HepG2 (cell line): ENCODE measurements around the gene STK36. TPM values are rescaled to one million over a fixed set of nuclear protein-coding genes. Genes with fewer than 3 reads are reported as not detected.

Source experiments
- BRD4 ChIP-seq: sonication (generic); formaldehyde crosslinking; IDR thresholded peaks from 2 replicates; pipeline ENCODE4 v1.4.0; 2020; ENCODE audit warnings: missing genetic modification reagents
- DNMT3B ChIP-seq: conservative IDR thresholded peaks from 2 replicates; pipeline ENCODE4 v1.6.1; 2016; ENCODE audit warnings: missing biosample characterization, control low read depth
- EEA1 ChIP-seq: sonication (generic); formaldehyde crosslinking; IDR thresholded peaks from 2 replicates; pipeline ENCODE4 v1.5.1; 2020; ENCODE audit warnings: mild to moderate bottlenecking, missing genetic modification reagents, borderline replicate concordance
- ERF ChIP-seq: IDR thresholded peaks from 2 replicates; pipeline ENCODE4 v1.6.1; 2018; ENCODE audit warnings: missing biosample characterization, missing genetic modification reagents
- GATA4 ChIP-seq: sonication (generic); IDR thresholded peaks from 2 replicates; pipeline ENCODE4 v1.6.1; 2016; ENCODE audit warnings: antibody characterized with exemption, low read depth, borderline replicate concordance
- HDAC1 ChIP-seq: sonication (generic); formaldehyde crosslinking; IDR thresholded peaks from 2 replicates; pipeline ENCODE4 v1.5.1; 2020; ENCODE audit warnings: mild to moderate bottlenecking, missing genetic modification reagents
- HNRNPK ChIP-seq: fragments of 200-400 bp; formaldehyde crosslinking; IDR thresholded peaks from 2 replicates; pipeline ENCODE4 v1.6.1; 2018; ENCODE audit warnings: low read length, low read depth, moderate library complexity, mild to moderate bottlenecking; ENCODE audit not compliant: poor library complexity, severe bottlenecking
- ISL2 ChIP-seq: sonication (generic); formaldehyde crosslinking; IDR thresholded peaks from 2 replicates; pipeline ENCODE4 v1.5.0; 2020; ENCODE audit warnings: missing genetic modification reagents
- KLF15 ChIP-seq: sonication (generic); formaldehyde crosslinking; IDR thresholded peaks from 2 replicates; pipeline ENCODE4 v1.8.1; 2023; ENCODE audit warnings: borderline replicate concordance, mild to moderate bottlenecking, inconsistent platforms, missing genetic modification reagents, mixed read lengths
- KLF16 ChIP-seq, 2 experiments: sonication (generic) in 1 of 2; formaldehyde crosslinking in 1 of 2; IDR thresholded peaks; 2 replicates each; pipeline versions ENCODE4 v1.6.1 to v1.8.0; 2016 to 2023; ENCODE audit warnings: missing genetic modification reagents in 2 of 2, missing compliant biosample characterization in 1 of 2
- MTA1 ChIP-seq: sonication (generic); formaldehyde crosslinking; IDR thresholded peaks from 2 replicates; pipeline ENCODE4 v1.4.0; 2020; ENCODE audit warnings: missing genetic modification reagents, mild to moderate bottlenecking, borderline replicate concordance
- PLRG1 ChIP-seq: fragments of 450-650 bp; conservative IDR thresholded peaks from 2 replicates; pipeline ENCODE4 v1.6.1; 2016
- RBM22 ChIP-seq: fragments of 200-400 bp; formaldehyde crosslinking; optimal IDR thresholded peaks from 2 replicates; pipeline ENCODE3; 2017; ENCODE audit warnings: mild to moderate bottlenecking, low read length, moderate library complexity
- RORA ChIP-seq: sonication (generic); formaldehyde crosslinking; IDR thresholded peaks from 2 replicates; pipeline ENCODE4 v1.5.0; 2020; ENCODE audit warnings: mild to moderate bottlenecking, missing genetic modification reagents, moderate library complexity
- SIX1 ChIP-seq: sonication (generic); formaldehyde crosslinking; IDR thresholded peaks from 2 replicates; pipeline ENCODE4 v1.4.0; 2020; ENCODE audit warnings: missing genetic modification reagents, borderline replicate concordance
- SMYD3 ChIP-seq: sonication (generic); formaldehyde crosslinking; IDR thresholded peaks from 2 replicates; pipeline ENCODE4 v1.8.1; 2023; ENCODE audit warnings: mild to moderate bottlenecking, missing genetic modification reagents
- SOX5 ChIP-seq: IDR thresholded peaks from 2 replicates; pipeline ENCODE4 v1.6.1; 2016; ENCODE audit warnings: borderline replicate concordance
- ZBTB3 ChIP-seq: sonication (generic); formaldehyde crosslinking; IDR thresholded peaks from 2 replicates; pipeline ENCODE4 v1.4.0; 2020; ENCODE audit warnings: low read depth, mild to moderate bottlenecking, moderate library complexity, missing genetic modification reagents, borderline replicate concordance
- ZNF101 ChIP-seq: sonication (generic); formaldehyde crosslinking; IDR thresholded peaks from 2 replicates; pipeline ENCODE4 v1.4.0; 2020; ENCODE audit warnings: mild to moderate bottlenecking, low read depth, missing genetic modification reagents, borderline replicate concordance
- ZNF136 ChIP-seq: sonication (generic); formaldehyde crosslinking; IDR thresholded peaks from 2 replicates; pipeline ENCODE4 v1.8.1; 2022; ENCODE audit warnings: low read depth, mild to moderate bottlenecking, moderate library complexity, missing genetic modification reagents
- ZNF619 ChIP-seq: sonication (generic); formaldehyde crosslinking; IDR thresholded peaks from 2 replicates; pipeline ENCODE4 v1.4.0; 2020; ENCODE audit warnings: mild to moderate bottlenecking, missing genetic modification reagents
- ZNF747 ChIP-seq: sonication (generic); formaldehyde crosslinking; IDR thresholded peaks from 2 replicates; pipeline ENCODE4 v1.8.1; 2023; ENCODE audit warnings: missing genetic modification reagents, mild to moderate bottlenecking, borderline replicate concordance
- ZSCAN25 ChIP-seq: sonication (generic); formaldehyde crosslinking; IDR thresholded peaks from 2 replicates; pipeline ENCODE4 v1.8.0; 2022; ENCODE audit warnings: mild to moderate bottlenecking, missing genetic modification reagents
- ZSCAN29 ChIP-seq: sonication (generic); formaldehyde crosslinking; conservative IDR thresholded peaks from 2 replicates; pipeline ENCODE4 v1.4.0; 2020; ENCODE audit warnings: mild to moderate bottlenecking, missing genetic modification reagents
- ZSCAN30 ChIP-seq: sonication (generic); formaldehyde crosslinking; IDR thresholded peaks from 2 replicates; pipeline ENCODE4 v1.5.0; 2020; ENCODE audit warnings: mild to moderate bottlenecking, missing genetic modification reagents
- polyA plus RNA-seq, 8 experiments: library from polyadenylated mRNA; depleted of rRNA in 3 of 8; stranded (reverse) in 7 of 8; unstranded in 1 of 8; fragments of >200 nt; fragmentation: Illumina TruSeq in 4 of 8; extraction: Trizol in 4 of 8; gene quantifications; 2 replicates each; pipeline versions ENCODE4 v1.2.1 to v1.2.3, GENCODE V29; 2011 to 2016; ENCODE audit warnings: low read depth in 4 of 8, missing spikeins in 1 of 8, mixed read lengths in 1 of 8; ENCODE audit not compliant: insufficient read depth in 1 of 8
- total RNA-seq, 5 experiments: library from RNA; depleted of rRNA; stranded (reverse); fragments of >200 nt; fragmentation: Illumina TruSeq; extraction: Trizol; gene quantifications; 2 replicates each; pipeline ENCODE4 v1.2.3, GENCODE V29; 2016; ENCODE audit warnings: low read depth in 1 of 5
- TF ChIP-seq, protein P1 (sequence below): sonication (generic); formaldehyde crosslinking; conservative IDR thresholded peaks from 2 replicates; pipeline ENCODE4 v1.8.0; 2022; ENCODE audit warnings: low read depth, missing genetic modification reagents
- TF ChIP-seq, protein P2 (sequence below): sonication (generic); formaldehyde crosslinking; IDR thresholded peaks from 2 replicates; pipeline ENCODE4 v1.4.0; 2020; ENCODE audit warnings: missing genetic modification reagents, low read depth, mild to moderate bottlenecking, borderline replicate concordance
- TF ChIP-seq, protein P3 (sequence below): IDR thresholded peaks from 2 replicates; pipeline ENCODE4 v1.6.1; 2016

Gene STK36
- total and polyA plus RNA-seq, 2 of the 13 experiments (the other 11 are each of a cell fraction or from before 2014, with no cell fraction given) = 45.9 to 83.5 TPM

DNA sequence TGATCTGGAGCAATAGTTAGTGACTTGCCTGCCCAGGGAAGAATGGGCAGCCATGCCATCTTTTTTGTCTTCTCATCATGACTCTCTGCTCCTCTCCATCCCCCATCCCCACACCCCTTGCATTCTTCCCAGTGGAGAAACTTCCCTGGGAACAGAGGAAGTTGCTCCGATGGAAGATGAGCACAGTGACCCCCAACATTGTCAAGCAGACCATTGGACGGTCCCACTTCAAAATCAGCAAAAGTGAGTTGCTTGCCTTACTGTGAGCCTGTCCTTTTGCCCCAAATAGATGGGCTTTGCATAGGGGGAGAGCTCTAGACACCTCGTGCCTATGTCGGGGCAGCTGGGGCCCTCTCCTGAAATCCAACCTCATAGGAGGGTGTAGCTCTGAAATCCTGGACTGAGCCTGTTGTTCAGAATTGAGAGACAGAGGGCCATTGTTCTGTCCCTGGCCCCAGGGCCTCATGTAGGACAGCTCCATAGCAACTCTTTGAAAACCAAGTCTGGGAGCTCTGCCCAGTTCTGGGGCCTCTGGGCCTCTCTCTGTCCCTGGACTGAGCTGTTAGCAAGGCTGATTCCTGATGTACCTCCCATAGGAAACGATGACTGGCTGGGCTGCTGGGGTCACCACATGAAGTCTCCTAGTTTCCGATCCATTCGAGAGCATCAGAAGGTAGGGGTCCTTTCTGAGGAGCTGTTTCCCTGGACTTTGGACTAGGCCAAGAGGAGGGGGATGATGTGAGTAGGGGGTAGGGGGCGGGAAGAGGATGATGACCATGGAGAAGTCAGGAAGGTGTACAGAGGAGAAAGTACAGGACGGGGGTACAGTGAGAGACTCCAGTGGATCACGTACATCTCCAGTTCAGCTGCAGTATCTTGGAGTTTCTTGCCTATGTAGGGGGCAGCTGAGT, 73.9 kb downstream of the STK36 start (continued):
- TF ChIP-seq ZNF747 (CRISPR knock-in tag) (peak; percentile 80; the same call in 1 of the 2 replicates), MTA1 (CRISPR knock-in tag) (0 out of 2 replicates have a peak, but pooled peaks have one; percentile 30), SIX1 (peak; percentile 20; the same call in 1 of the 2 replicates), PLRG1 (no peak), EEA1 (CRISPR knock-in tag) (peak; percentile 48; the same call in 1 of the 2 replicates), ZSCAN30 (no peak), ISL2 (CRISPR knock-in tag) (peak; percentile 75), BRD4 (CRISPR knock-in tag) (0 out of 2 replicates have a peak, but pooled peaks have one; percentile 37), SMYD3 (CRISPR knock-in tag) (no peak), ZSCAN29 (0 out of 2 replicates have a peak, but pooled peaks have one; percentile 50), HDAC1 (CRISPR knock-in tag) (peak; percentile 10), ERF (no peak), KLF16 (CRISPR knock-in tag; IDR thresholded peaks at IDR 0.05) (peak in 1 of 2 experiments; percentile 58; a peak in 1 of 4 replicates), KLF15 (no peak), ZSCAN25 (no peak), ZNF619 (CRISPR knock-in tag) (peak; percentile 22), ZBTB3 (CRISPR knock-in tag) (no peak), SOX5 (peak; percentile 93), ZNF136 (CRISPR knock-in tag) (no peak; the same call in 1 of the 2 replicates), RORA (CRISPR knock-in tag) (no peak), GATA4 (peak; percentile 44; the same call in 1 of the 2 replicates), HNRNPK (peak; percentile 77), ZNF101 (no peak; the same call in 1 of the 2 replicates), DNMT3B (CRISPR knock-in tag) (no peak), RBM22 (peak; percentile 81)
- TF ChIP-seq, protein P1, sequence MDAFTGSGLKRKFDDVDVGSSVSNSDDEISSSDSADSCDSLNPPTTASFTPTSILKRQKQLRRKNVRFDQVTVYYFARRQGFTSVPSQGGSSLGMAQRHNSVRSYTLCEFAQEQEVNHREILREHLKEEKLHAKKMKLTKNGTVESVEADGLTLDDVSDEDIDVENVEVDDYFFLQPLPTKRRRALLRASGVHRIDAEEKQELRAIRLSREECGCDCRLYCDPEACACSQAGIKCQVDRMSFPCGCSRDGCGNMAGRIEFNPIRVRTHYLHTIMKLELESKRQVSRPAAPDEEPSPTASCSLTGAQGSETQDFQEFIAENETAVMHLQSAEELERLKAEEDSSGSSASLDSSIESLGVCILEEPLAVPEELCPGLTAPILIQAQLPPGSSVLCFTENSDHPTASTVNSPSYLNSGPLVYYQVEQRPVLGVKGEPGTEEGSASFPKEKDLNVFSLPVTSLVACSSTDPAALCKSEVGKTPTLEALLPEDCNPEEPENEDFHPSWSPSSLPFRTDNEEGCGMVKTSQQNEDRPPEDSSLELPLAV = no peak
- TF ChIP-seq, protein P2, sequence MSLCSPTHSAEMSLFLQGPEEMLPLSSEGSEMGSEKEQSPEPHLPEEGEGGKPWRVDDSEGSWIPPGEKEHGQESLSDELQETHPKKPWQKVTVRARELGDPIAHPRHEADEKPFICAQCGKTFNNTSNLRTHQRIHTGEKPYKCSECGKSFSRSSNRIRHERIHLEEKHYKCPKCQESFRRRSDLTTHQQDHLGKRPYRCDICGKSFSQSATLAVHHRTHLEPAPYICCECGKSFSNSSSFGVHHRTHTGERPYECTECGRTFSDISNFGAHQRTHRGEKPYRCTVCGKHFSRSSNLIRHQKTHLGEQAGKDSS = peak; percentile 61; the same call in 1 of the 2 replicates
- TF ChIP-seq, protein P3, sequence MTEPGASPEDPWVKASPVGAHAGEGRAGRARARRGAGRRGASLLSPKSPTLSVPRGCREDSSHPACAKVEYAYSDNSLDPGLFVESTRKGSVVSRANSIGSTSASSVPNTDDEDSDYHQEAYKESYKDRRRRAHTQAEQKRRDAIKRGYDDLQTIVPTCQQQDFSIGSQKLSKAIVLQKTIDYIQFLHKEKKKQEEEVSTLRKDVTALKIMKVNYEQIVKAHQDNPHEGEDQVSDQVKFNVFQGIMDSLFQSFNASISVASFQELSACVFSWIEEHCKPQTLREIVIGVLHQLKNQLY (CRISPR knock-in tag) = peak; percentile 26; the same call in 1 of the 2 replicates
